ENCODE results near the gene YIPF5. TPM values are rescaled to one million over a fixed set of nuclear protein-coding genes. Genes with fewer than 3 reads are reported as not detected.
A peak's percentile ranks its signal among the peaks of the same experiment; 100 is the strongest.

YIPF5 gene
- total and polyA plus RNA-seq, 2 donors from 2014 or later: 18.5 to 48.0 TPM

DNA sequence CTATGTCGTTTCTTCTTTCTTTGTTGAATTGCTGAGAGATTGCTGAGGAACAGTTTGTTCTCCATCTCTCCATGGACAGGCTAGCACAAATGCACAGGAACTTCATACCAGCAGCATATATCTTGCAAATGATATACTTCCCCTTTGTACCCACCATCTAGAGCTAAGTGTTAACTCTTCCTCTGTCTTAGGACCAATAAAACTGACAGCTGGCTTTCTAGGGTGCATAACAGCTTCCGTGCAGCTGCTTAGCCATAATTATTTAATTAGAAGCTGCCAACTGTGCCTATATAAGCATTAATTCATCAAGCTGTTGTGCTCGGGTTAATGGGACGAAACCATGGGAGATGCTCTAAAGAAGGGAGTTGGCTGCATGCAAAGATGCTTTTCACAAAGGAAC, 38.9 kb upstream of the YIPF5 start:
- intact Hi-C loops (cut with DNase I): no loop called here
- no peak overlapping the region for H3K9ac ChIP-seq (ENCODE audit: low read length in 3 of 3)
- no peaks in the 10 kb centered on the region for H3K27me3 ChIP-seq (ENCODE audit: control insufficient read depth, insufficient read depth, low read length)
- H3K9me3 ChIP-seq (ENCODE audit: control insufficient read depth in 2 of 3, insufficient read depth in 1 of 3, low read length in 3 of 3): no peaks in the 10 kb centered on the region
- H3K4me1 ChIP-seq (ENCODE audit: control insufficient read depth in 2 of 3, insufficient read depth in 2 of 3, low read depth in 1 of 3, low read length in 3 of 3): no peaks in the 10 kb centered on the region
- FAIRE-seq: no peak
- no peaks in the 10 kb centered on the region for H3K36me3 ChIP-seq (ENCODE audit: control insufficient read depth in 2 of 3, insufficient read depth in 3 of 3, low read length in 3 of 3)
- peak in 2 of 5 donors; percentile 52 to 53 for DNase-seq
- TF ChIP-seq, protein P1, sequence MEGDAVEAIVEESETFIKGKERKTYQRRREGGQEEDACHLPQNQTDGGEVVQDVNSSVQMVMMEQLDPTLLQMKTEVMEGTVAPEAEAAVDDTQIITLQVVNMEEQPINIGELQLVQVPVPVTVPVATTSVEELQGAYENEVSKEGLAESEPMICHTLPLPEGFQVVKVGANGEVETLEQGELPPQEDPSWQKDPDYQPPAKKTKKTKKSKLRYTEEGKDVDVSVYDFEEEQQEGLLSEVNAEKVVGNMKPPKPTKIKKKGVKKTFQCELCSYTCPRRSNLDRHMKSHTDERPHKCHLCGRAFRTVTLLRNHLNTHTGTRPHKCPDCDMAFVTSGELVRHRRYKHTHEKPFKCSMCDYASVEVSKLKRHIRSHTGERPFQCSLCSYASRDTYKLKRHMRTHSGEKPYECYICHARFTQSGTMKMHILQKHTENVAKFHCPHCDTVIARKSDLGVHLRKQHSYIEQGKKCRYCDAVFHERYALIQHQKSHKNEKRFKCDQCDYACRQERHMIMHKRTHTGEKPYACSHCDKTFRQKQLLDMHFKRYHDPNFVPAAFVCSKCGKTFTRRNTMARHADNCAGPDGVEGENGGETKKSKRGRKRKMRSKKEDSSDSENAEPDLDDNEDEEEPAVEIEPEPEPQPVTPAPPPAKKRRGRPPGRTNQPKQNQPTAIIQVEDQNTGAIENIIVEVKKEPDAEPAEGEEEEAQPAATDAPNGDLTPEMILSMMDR (IDR thresholded peaks at IDR 0.05; ENCODE audit: borderline replicate concordance, extremely low read depth, insufficient read depth): no peak
- no peak overlapping the region for H3K27ac ChIP-seq (ENCODE audit: low read depth in 2 of 2, low read length in 2 of 2)
- no peak overlapping the region for H3K4me3 ChIP-seq (ENCODE audit: low read length in 3 of 3)

- Histone ChIP-seq H3K4me1 (ENCODE audit: control insufficient read depth in 2 of 3, insufficient read depth in 2 of 3, low read depth in 1 of 3, low read length in 3 of 3) (no peaks in the 10 kb centered on the region), H3K9me3 (ENCODE audit: control insufficient read depth in 2 of 3, insufficient read depth in 1 of 3, low read length in 3 of 3) (no peaks in the 10 kb centered on the region), H3K27ac (ENCODE audit: low read depth in 2 of 2, low read length in 2 of 2) (no peak overlapping the region), H3K27me3 (ENCODE audit: control insufficient read depth, insufficient read depth, low read length) (no peaks in the 10 kb centered on the region), H3K36me3 (ENCODE audit: control insufficient read depth in 2 of 3, insufficient read depth in 3 of 3, low read length in 3 of 3) (no peaks in the 10 kb centered on the region), H3K4me3 (ENCODE audit: low read length in 3 of 3) (no peak overlapping the region), H3K9ac (ENCODE audit: low read length in 3 of 3) (no peak overlapping the region)
- FAIRE-seq: no peak
- DNase-seq: peak in 1 of 5 donors; percentile 27
- intact Hi-C loops (cut with DNase I): no loop called here
- TF ChIP-seq, protein P1 (IDR thresholded peaks at IDR 0.05; ENCODE audit: borderline replicate concordance, extremely low read depth, insufficient read depth): no peak
These were observed 37.5 kb upstream of the YIPF5 start for GRCh38 chr5:144207875-144208444.

DNA sequence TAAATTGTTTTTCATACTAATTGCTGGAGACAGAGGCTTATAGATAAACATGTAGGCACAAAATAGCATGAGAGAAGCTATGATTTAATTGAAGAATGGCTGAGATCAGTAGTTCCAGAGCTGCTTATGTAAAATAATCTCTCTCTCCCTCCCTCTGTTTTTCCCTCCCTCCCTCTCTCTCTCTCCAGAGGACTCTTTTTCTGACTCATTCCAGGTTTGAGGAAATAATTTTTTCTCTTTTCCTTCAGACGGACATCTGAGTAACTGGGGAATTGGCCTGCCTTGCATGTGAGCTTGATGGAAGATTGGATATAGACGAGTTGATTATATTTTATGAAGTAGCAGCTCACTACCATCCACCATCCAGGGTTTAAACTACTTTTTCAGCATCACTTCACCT, 35.7 kb upstream of the YIPF5 start:
- Histone ChIP-seq H3K4me1 (ENCODE audit: control insufficient read depth in 2 of 3, insufficient read depth in 2 of 3, low read depth in 1 of 3, low read length in 3 of 3) (no peaks in the 10 kb centered on the region), H3K4me3 (ENCODE audit: low read length in 3 of 3) (no peak overlapping the region), H3K36me3 (ENCODE audit: control insufficient read depth in 2 of 3, insufficient read depth in 3 of 3, low read length in 3 of 3) (no peaks in the 10 kb centered on the region), H3K9me3 (ENCODE audit: control insufficient read depth in 2 of 3, insufficient read depth in 1 of 3, low read length in 3 of 3) (no peaks in the 10 kb centered on the region), H3K27ac (ENCODE audit: low read depth in 2 of 2, low read length in 2 of 2) (no peak overlapping the region), H3K9ac (ENCODE audit: low read length in 3 of 3) (no peak overlapping the region), H3K27me3 (ENCODE audit: control insufficient read depth, insufficient read depth, low read length) (no peaks in the 10 kb centered on the region)
- FAIRE-seq: no peak
- TF ChIP-seq, protein P1 (IDR thresholded peaks at IDR 0.05; ENCODE audit: borderline replicate concordance, extremely low read depth, insufficient read depth): no peak
- intact Hi-C loops (cut with DNase I): no loop called here
- no peak for DNase-seq

DNA sequence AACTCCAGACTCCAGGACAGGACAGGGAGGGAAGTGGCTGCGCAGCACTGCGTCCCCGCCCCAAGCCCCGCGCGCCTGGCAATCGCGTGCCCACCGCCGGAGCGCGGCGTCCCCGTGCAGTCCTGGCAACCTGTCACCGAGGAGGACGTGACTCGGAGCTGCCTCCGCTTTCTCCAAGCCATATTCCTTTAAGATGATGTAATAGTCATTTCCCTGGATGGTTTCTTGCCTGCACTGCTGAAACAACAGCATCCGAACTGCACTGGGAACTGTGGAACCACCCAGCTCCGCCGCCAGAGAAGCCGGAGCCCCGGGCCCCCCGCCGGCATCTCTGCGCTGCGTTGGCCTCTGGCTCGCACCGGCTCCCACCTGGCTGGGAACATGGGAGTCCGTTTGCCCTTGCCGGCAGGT, 34.7 kb upstream of the YIPF5 start:
- no peaks in the 10 kb centered on the region for H3K27me3 ChIP-seq (ENCODE audit: control insufficient read depth, insufficient read depth, low read length)

More for the DNA sequence above, 34.7 kb upstream of the YIPF5 start:
- Histone ChIP-seq H3K9me3 (ENCODE audit: control insufficient read depth in 2 of 3, insufficient read depth in 1 of 3, low read length in 3 of 3) (no peaks in the 10 kb centered on the region), H3K27ac (ENCODE audit: low read depth in 2 of 2, low read length in 2 of 2) (no peak overlapping the region), H3K4me3 (ENCODE audit: low read length in 3 of 3) (peak overlapping the region in 2 of 3 donors; percentile 49 to 53), H3K36me3 (ENCODE audit: control insufficient read depth in 2 of 3, insufficient read depth in 3 of 3, low read length in 3 of 3) (no peaks in the 10 kb centered on the region), H3K4me1 (ENCODE audit: control insufficient read depth in 2 of 3, insufficient read depth in 2 of 3, low read depth in 1 of 3, low read length in 3 of 3) (no peaks in the 10 kb centered on the region), H3K9ac (ENCODE audit: low read length in 3 of 3) (peak overlapping the region in 1 of 3 donors; percentile 3)
- DNase-seq (peak; percentile 51 to 75 (median 64)), FAIRE-seq (no peak)
- TF ChIP-seq, protein P1 (IDR thresholded peaks at IDR 0.05; ENCODE audit: borderline replicate concordance, extremely low read depth, insufficient read depth): no peak
- intact Hi-C loops (cut with DNase I): no loop called here

All from kidney (tissue), 14 donors.